Psoas muscle (tissue), 8 donors: Measurements from ENCODE around the gene SUPT5H. TPM values are rescaled to one million over a fixed set of nuclear protein-coding genes. Genes with fewer than 3 reads are reported as not detected.

Source experiments
- ATAC-seq, 4 donors: fragments of 200-7000 bp; cut with Tn5 transposase; one replicate each; pipeline ENCODE4 v1.9.1; 2020; ENCODE audit warnings: moderate library complexity in 3 of 4, mild to moderate bottlenecking in 2 of 4
- DNase-seq, 2 donors: peaks; one replicate each; pipeline ENCODE4 v3.0.0-alpha.2; 2020
- H3K27ac ChIP-seq: fragments of 200-600 bp; one replicate; pipeline ENCODE4 v1.8.0; 2022
- H3K27me3 ChIP-seq, 3 donors: fragments of 200-600 bp in 1 of 3; one replicate each; pipeline versions ENCODE4 v1.6.1 to v1.8.0; 2013 to 2022; ENCODE audit warnings: low read length in 2 of 3, mild to moderate bottlenecking in 2 of 3, moderate library complexity in 1 of 3; ENCODE audit not compliant: insufficient read depth in 3 of 3
- H3K36me3 ChIP-seq, 2 donors: fragments of 200-600 bp in 1 of 2; one replicate each; pipeline versions ENCODE4 v1.6.1 to v1.8.0; 2013 to 2022; ENCODE audit warnings: low read depth in 1 of 2, mild to moderate bottlenecking in 1 of 2, moderate library complexity in 1 of 2; ENCODE audit not compliant: insufficient read depth in 1 of 2
- H3K4me1 ChIP-seq: fragments of 200-600 bp; one replicate; pipeline ENCODE4 v1.8.0; 2022
- H3K4me3 ChIP-seq: fragments of 200-600 bp; one replicate; pipeline ENCODE4 v1.8.0; 2022; ENCODE audit warnings: mild to moderate bottlenecking
- H3K9me3 ChIP-seq: fragments of 200-600 bp; one replicate; pipeline ENCODE4 v1.8.0; 2022
- CTCF ChIP-seq: fragments of 200-600 bp; IDR thresholded peaks from one replicate; pipeline ENCODE4 v1.8.0; 2022; ENCODE audit warnings: antibody characterized with exemption
- WGBS, 3 donors: extraction: QIAGEN DNeasy Blood & Tissue Kit; methylation state at CpG; one replicate each; pipeline versions ENCODE4 v1.1.6 to v1.1.7; 2013; 5-methylcytosine and 5-hydroxymethylcytosine counted together
- intact Hi-C, 2 donors: fragments of 100-400 bp; cut with DNase I; formaldehyde crosslinking; loops; one replicate each; pipeline versions ENCODE4 v1.11.0 to v1.14.2; 2022
- polyA plus RNA-seq, 3 donors: library from polyadenylated mRNA; stranded (reverse); fragments of 200-250 nt; gene quantifications; one replicate each; pipeline ENCODE4 v1.2.3, GENCODE V29; 2013
- total RNA-seq, 4 donors: library from RNA; stranded (reverse); fragmentation: NEBNext Ultra II Directional in 2 of 4; extraction: Animal tissue kit (Norgen Biotek cat#: 25700) in 2 of 4; gene quantifications; one replicate each; pipeline versions ENCODE4 v1.2.1 to v1.2.4, GENCODE V29; 2021 to 2023
- donor health status: healthy with polysubstance abuse.
- donor health status: DM: no; HTN: no; CAD: no; lungs with moderate emphysema.
- donor health status: Bipolar disorder and iron deficiency.
- donor health status: healthy.
- donor health status: DM: yes; HTN: yes; CAD: no.
- donor health status: DM: no; HTN: no; CAD: no.
- donor health status: DM: no; HTN: no; CAD: no.
- donor health status: DM: yes; HTN: yes; CAD: no.

The SUPT5H gene
- total and polyA plus RNA-seq, 7 donors = 60.7 to 97.1 (median 82.7) TPM

- ATAC-seq (no peak), DNase-seq (no peak)
- H3K4me3 ChIP-seq = no peak overlapping the region
- no peaks in the 10 kb centered on the region for H3K4me1 ChIP-seq
- intact Hi-C loops = loop anchor here (5.0 to 10.0 kb wide), 2 partner anchors 35 to 293 kb away; partner anchors contain the start of gene PAK4 (in 1 of the 2)
- TF ChIP-seq CTCF = no peak
- no peaks in the 10 kb centered on the region for H3K27me3 ChIP-seq
- H3K36me3 ChIP-seq = peaks cover 0 to 20% of the 10 kb centered on the region in 2 donors
- H3K9me3 ChIP-seq = no peaks in the 10 kb centered on the region
- WGBS, 3 donors = 90 to 94% (median 91%) methylated on average over 30 of the region's 30 CpGs
- H3K27ac ChIP-seq = no peak overlapping the region
Observed at GRCh38 chr19:39417463-39418181, 27.8 kb upstream of the SUPT5H start.

GRCh38 chr19:39419003-39419402 lies 26.4 kb upstream of the SUPT5H start:
- intact Hi-C loops = loop anchor here (5.0 to 10.0 kb wide), 2 partner anchors 37 to 294 kb away; partner anchors contain the start of gene PAK4 (in 1 of the 2)
- Histone ChIP-seq H3K27me3 (no peaks in the 10 kb centered on the region), H3K9me3 (no peaks in the 10 kb centered on the region), H3K27ac (no peak overlapping the region), H3K4me1 (no peaks in the 10 kb centered on the region), H3K4me3 (no peak overlapping the region), H3K36me3 (peaks cover 0 to 20% of the 10 kb centered on the region in 2 donors)
- DNase-seq = no peak
- ATAC-seq = no peak
- 76 to 90% (median 90%) methylated on average over 9 of the region's 9 CpGs for WGBS, 3 donors
- no peak for TF ChIP-seq CTCF

GRCh38 chr19:39420769-39421168 lies 24.6 kb upstream of the SUPT5H start:
- Histone ChIP-seq H3K36me3 (peaks cover 0 to 20% of the 10 kb centered on the region in 2 donors), H3K4me1 (no peaks in the 10 kb centered on the region), H3K4me3 (no peak overlapping the region), H3K27me3 (no peaks in the 10 kb centered on the region), H3K27ac (no peak overlapping the region), H3K9me3 (no peaks in the 10 kb centered on the region)
- intact Hi-C loops = no loop called here
- TF ChIP-seq CTCF = no peak
- WGBS, 3 donors = 88 to 90% (median 90%) methylated on average over 15 of the region's 15 CpGs
- DNase-seq = no peak
- ATAC-seq = no peak

GRCh38 chr19:39422020-39422419 lies 23.4 kb upstream of the SUPT5H start:
- WGBS, 3 donors = 91 to 93% (median 92%) methylated on average over 5 of the region's 5 CpGs
- Histone ChIP-seq H3K4me1 (no peaks in the 10 kb centered on the region), H3K27me3 (no peaks in the 10 kb centered on the region), H3K4me3 (no peak overlapping the region), H3K27ac (no peak overlapping the region), H3K9me3 (no peaks in the 10 kb centered on the region), H3K36me3 (peaks cover 0 to 20% of the 10 kb centered on the region in 2 donors)
- intact Hi-C loops = no loop called here
- ATAC-seq (no peak), DNase-seq (no peak)
- TF ChIP-seq CTCF = no peak
